ENCODE data around the gene TNRC6B.

TNRC6B gene

DNA sequence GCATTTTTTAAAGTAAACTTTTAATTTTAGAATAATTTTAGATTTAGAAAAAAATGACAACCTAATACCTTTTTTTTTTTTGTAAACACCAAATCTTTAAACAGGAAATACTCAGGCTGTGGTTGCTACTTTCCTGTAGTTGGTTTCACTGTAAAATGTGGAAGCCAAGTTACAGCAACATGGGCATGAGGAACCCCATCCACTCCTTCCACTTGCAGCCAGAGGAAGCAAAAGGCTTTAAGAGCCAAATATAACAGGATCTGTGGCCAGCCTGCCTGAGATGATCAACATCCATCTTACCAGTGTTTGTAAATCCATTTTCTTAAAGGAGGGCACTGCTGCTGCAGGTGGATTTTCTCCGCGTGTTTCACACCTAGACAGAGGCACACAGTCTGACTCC lies 66.2 kb downstream of the TNRC6B start:
- DNase-seq: no peak

DNA sequence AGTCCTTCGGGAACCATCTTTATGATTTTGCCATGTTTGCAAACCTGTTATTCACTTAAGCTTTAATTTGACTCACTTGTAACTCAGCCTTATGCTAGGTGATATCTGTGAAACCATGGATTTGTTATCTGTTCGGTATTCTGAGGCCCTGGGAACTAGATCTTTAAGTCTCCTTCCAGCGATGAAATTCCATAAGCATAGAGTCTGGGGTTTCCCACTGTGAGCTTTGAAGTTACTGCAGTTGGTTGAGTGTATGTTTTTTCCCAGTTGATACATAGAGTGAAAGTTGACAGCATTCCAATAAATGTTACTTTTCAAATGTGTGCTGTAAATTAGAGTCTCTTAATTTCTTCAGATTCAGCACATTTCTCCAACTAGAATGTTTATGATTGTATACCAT lies 66.9 kb downstream of the TNRC6B start:
- DNase-seq: no peak

DNA sequence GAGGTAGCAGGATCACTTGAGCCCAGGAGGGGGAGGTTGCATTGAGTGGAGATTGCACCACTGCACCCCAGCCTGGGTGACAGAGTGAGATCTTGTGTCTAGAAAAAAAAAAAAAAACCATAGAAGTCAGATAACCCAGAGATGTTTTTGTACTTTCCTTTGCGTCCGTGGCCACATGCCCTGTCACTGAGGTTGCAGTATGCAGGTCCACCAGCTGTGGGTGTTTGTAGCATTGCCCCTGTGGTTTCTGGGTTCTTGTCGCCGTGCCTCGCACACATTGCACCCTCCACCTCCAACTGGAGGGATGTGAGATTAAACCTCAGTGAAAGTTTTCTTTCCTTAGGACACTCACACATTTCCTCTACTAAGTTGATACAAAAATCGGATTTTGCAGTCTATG lies 70.3 kb downstream of the TNRC6B start:
- DNase-seq: peak; percentile 67

DNA sequence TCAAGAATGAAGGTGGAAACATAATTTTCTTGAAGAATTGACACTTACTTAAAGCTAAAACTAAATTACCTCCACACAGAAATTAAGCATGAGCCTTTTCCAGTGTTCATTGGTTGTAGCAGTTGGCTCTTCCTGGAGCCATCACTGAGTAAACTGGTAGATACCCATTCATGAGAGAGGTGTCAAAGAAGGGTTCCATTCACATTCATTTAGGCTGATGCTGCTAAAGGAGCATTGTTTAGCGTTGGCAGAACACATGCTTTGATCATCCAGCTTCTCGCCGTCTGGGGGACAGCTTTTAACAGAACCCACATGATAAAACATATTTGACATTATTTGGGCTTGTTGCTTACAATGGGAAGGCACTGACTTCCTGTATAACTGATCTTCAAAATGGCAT lies 71.6 kb downstream of the TNRC6B start:
- DNase-seq: no peak

DNA sequence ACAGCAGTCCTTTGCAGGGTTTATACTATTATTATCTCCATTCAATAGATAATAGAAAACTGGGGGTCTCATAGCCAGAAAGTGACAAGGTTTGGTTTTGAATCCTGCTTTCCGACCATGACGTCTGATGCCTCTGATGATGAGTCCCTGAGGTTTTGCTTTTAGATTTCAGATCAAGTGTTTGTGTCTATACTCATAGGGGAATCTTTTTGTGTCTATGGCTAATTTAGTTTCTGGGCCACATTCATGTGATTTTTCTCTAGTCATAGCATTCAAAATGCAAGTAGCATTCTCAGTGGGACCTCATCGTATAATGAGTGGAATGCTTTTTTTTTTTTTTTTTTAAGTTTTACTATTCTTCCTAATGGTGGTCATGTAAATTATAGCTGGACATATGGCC lies 72.9 kb downstream of the TNRC6B start:
- DNase-seq: peak; percentile 85

- DNase-seq: no peak
These were observed 73.4 kb downstream of the TNRC6B start for GRCh38 chr22:40251106-40251505.

DNA sequence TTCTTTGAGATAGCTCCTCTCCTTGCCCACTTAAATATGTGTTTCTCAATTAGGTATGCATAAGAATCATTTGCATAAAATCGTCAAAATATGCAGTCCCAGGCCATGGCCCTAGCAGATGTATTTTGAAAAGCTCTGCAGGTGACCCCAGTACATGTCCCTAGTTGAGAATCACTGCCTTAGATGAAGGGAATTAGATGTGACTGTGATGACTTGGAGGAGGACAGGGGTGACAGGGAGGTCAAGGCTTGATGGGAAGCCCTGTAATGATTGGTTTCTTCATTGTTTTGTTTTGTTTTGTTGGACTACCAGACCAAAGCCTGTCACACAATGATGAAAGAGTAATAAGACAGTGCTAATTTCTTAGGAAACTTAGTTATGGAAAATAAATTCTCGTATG lies 74.4 kb downstream of the TNRC6B start:
- DNase-seq: no peak

- DNase-seq: no peak
These were observed 78.8 kb downstream of the TNRC6B start for GRCh38 chr22:40256516-40256915.

DNA sequence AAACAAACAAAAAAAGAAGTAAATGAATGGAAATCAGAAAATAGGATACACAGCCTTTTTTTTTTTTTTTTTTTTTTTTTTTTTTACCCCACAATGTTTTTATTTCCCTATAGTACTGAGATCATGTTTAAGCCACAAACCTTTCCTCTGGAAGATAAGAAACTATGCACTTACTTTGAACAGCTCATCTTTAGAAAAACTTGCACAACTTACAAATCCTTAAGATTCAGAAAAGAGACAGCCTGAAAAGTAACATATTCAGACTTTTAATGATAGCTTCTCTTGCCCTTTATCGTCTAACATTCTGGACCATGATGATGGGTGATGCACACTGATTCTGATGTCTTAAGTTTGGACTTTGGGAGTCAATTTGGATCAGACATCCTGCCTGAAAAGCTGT lies 80.3 kb downstream of the TNRC6B start:
- DNase-seq: no peak

DNA sequence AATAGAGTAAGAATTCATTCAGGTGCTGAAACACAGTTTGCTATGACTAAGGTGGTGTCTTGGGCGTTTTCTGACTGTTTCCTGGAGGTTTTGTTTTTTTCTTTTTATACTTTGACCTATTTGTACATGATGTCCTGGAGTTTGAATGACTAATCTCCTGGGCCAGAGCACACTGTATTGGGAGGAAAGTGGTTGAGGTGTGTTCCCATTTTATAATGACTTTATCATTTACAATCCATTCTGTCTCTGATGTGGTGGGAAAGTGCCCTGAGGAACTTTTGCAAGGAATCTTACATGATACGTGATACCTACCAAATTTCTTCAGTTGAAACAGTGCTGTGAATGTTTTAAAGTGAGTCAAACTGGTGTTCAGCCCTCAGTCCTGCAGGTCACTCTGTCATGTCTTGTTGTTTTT lies 80.8 kb downstream of the TNRC6B start:
- DNase-seq: peak; percentile 55

- DNase-seq: no peak
These were observed 84.1 kb downstream of the TNRC6B start for GRCh38 chr22:40261783-40262182.

DNA sequence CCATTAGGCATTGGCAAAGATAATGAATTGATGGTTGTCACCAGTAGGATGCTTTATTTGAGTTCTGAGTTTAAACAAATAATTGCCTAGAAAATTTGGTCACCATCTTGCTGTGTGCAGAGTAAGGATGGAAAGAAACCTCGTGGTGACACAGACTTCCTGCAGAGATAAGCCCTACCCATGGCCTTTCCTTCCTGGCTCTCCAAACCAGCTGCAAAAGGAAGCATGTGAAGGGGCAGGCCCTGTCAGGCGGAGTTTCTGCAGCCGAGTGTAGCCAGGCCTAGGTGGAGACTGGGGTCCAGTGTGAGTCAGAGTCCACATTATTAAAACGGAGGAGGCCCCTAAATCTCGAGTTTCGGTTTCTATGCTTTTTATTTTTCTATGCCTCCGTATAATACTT lies 85.5 kb downstream of the TNRC6B start:
- DNase-seq: no peak

DNA sequence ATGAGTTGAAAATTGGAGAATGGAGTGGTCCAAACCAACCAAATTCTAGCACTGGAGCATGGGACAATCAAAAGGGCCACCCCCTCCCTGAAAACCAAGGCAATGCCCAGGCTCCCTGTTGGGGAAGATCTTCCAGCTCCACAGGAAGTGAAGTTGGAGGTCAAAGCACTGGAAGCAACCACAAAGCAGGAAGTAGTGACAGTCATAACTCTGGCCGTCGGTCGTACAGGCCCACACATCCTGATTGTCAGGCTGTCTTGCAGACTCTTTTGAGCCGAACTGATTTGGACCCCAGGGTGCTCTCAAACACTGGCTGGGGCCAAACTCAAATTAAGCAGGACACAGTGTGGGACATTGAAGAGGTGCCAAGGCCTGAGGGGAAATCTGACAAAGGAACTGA lies 88.1 kb downstream of the TNRC6B start:
- DNase-seq: peak; percentile 42

DNA sequence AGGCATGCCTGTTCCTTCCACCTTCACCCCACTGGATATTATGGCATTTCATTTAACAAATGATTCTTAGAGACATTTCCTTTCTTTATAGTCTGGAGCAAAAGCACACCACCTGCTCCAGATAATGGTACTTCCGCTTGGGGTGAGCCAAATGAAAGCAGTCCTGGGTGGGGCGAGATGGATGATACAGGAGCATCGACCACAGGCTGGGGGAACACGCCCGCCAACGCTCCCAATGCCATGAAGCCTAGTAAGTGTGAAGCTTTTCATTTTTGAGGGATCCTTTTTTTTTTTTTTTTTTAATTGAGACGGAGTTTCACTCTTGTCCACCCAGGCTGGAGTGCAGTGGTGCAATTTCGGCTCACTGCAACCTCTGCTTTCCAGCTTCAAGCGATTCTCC lies 92.3 kb downstream of the TNRC6B start:
- DNase-seq: no peak

DNA sequence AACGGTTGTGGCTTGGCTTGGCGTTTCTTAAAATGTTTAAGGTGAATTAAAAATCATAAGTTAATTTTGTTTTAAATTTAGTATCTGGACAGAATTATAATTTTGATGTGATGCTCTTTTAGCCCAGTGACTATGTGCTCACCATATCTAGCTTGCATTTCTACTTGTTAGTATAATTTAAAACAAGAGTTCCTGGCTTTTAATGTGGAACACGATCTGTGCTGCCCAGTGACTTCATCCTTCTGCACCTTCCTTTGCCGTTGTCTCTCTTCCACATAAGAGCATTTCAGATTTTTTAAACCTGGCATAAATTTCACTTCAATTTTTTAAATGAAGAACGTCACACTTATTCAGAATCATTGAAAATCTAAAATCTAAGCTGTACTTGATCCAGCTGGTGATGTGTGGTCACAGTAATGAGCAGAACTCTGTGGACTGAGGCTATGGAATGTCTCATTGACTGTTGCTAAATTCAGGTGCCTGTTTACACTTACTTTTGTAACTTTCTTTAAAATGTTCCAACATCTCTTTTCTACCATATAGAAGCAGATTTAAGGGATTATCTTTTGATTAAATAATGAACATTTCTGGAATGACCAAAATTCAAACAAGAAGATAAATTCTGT lies 93.1 kb downstream of the TNRC6B start:
- no peak for DNase-seq

DNA sequence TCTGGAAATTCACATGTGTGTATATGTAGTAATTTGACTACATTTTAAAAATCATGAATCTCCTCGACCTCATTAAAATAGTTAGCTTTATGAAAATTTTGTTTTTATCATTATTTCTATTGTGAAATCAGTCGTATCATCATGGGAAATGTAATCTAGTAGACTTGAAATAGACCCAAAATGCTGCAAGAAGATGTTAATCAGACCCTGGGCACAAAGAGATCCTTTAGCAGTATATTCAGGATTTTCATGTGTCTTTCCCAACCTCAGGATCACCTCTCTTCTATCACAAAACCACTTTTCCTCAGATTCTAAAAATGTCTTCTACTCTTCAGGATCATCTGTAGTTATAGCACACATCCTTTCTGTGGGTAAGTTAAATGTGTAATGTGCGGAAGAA lies 93.7 kb downstream of the TNRC6B start:
- DNase-seq: no peak

GRCh38 chr22:40273319-40273718 lies 95.6 kb downstream of the TNRC6B start:
- no peak for DNase-seq

DNA sequence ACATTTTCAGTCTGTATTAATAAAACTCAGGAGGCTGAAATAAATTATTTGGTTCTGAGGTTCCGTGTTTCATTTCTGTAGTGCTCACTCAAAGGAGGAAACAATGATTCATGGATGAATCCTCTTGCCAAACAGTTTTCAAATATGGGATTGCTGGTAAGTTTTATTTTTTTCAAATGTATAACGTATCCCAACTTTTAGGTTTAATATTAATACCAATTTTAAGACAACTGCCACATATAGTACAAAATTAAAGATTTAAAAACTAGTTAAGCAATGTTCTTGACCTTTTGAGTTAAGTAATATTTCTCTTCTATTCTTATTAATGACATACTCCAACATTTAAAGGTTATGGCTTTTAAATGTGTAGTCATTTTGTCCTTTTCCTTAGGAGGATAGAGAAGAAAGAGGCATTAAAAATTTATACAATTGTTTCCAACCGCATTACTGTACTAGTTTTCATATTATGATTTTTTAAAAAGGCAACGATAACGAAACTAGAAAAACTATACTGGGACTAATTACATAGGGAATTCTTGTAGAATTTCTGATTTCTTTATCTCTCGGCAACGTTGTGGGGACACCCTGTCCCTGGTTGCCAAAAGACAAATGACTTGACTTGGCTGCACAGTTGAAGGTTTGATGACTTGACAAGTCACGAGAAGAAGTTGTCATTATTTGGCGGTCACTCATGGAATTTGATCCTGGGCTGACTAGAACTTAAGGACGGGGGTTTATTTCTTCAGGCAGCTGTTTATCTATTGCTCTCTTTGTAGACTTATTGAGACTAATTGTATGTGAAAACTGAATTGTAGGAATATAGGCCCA lies 99.5 kb downstream of the TNRC6B start:
- no peak for DNase-seq

DNA sequence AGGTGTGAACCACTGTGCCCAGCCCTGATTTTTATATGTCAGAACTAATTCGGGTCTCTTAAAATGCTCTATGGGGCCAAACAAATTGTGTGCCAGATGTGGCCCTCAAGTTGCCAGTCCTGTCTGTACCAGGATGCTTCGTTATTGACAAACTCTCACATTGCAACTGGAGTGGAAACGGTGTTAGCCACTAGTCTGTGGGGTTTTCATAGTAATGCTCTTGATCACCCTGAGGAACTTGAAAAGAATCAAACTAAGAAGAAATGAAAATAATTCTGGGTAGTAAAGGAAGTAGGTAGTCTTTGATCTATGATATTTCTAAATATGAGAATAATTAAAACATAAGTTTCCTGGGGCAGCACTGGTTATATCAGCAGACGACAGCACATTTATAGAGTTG lies 101.3 kb downstream of the TNRC6B start:
- DNase-seq: no peak

DNA sequence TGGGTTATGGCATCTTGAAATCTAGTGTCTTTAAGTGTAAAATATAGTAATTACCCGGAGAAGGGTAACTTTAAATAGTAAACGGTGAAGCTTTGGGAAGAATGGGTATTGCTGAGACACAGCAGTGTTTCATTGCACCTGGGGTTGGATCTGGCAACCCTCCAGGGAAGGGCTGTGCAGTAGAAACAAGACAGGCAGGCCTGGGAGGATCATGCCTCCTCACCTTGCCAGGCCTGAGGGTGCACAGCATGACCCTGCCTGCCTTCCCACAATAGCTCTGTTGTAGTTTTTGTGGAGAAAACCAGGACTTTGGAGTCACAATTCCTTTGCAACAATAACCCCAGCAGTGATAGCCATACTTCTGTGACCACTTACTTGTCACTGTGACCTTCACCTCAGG lies 104.0 kb downstream of the TNRC6B start:
- no peak for DNase-seq

DNA sequence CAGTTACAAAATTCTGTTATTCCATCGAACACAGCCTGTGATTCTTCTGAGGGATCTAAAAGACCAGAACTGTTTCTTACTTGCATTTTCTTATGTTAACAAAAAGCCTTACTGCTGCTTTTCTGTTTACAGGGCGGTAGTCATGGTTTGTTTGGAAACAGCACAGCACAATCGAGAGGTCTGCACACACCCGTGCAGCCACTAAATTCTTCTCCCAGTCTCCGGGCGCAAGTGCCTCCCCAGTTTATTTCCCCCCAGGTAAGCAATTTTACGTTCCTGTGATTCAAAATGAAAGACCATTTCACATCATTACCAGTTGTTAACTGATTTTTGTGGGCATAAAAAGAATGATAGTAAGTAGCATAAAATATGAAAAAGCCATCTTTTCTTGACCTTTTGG lies 107.8 kb downstream of the TNRC6B start:
- peak; percentile 84 for DNase-seq

GRCh38 chr22:40289991-40290459 lies 112.3 kb downstream of the TNRC6B start:
- peak; percentile 72 for DNase-seq

- DNase-seq: no peak
These were observed 112.8 kb downstream of the TNRC6B start for GRCh38 chr22:40290516-40290915.

- no peak for DNase-seq
These were observed 117.0 kb downstream of the TNRC6B start for GRCh38 chr22:40294696-40295095.

- no peak for DNase-seq
These were observed 122.6 kb downstream of the TNRC6B start for GRCh38 chr22:40300316-40300715.

Data from activated CD4-positive, alpha-beta T cell treated with anti-CD3 and anti-CD28 coated beads, Interleukin-2, amount 50 U/mL, for 16 hours (primary cell).